GM06990 (cell line): Measurements from ENCODE around the gene TUBB2B.

Source experiments
- DNase-seq: peaks from one replicate; pipeline ENCODE4 v3.0.0-alpha.2; 2011; ENCODE audit not compliant: insufficient read length; ENCODE audit errors: extremely low read depth
- H3K27me3 ChIP-seq: replicated peaks from 2 replicates; pipeline ENCODE4 v1.6.0; 2011; ENCODE audit warnings: low read length; ENCODE audit not compliant: control insufficient read depth, insufficient read depth
- H3K36me3 ChIP-seq: 2 replicates; pipeline ENCODE4 v1.5.1; 2011; ENCODE audit warnings: low read length; ENCODE audit not compliant: control insufficient read depth, insufficient read depth
- H3K4me3 ChIP-seq: replicated peaks from 2 replicates; pipeline ENCODE4 v1.5.1; 2011; ENCODE audit warnings: low read depth, mild to moderate bottlenecking, control low read depth, low read length
- TF ChIP-seq, protein P1 (sequence below): IDR thresholded peaks from 2 replicates; pipeline ENCODE4 v1.5.1; 2011; ENCODE audit warnings: low read length, control low read depth, mild to moderate bottlenecking, inconsistent platforms; ENCODE audit not compliant: insufficient read depth, poor library complexity, severe bottlenecking

Gene TUBB2B

DNA sequence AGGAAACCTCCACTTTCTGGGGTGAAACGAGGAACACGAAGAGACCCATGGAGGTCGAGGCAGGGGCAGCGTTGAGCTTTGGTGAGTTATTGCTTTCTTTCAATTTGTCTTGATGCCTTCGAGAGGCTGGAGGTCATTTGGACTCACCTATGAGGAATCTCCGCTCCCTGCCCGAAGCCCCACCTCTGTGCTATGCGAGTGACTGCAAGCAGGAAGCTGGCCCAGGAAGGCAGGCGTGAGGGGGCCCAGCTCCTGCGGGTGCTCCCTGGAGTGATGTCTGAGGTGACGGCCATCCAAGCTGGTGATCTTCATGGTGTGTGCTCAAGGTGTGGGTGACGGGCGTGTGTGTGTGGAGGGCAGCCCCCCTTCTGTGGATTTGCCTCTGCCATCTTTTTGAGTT, 44.3 kb upstream of the TUBB2B start:
- Histone ChIP-seq H3K4me3 (no peak overlapping the region), H3K36me3 (peaks cover 15% of the 10 kb centered on the region), H3K27me3 (no peaks in the 10 kb centered on the region)
- no peak for DNase-seq
- TF ChIP-seq, protein P1, sequence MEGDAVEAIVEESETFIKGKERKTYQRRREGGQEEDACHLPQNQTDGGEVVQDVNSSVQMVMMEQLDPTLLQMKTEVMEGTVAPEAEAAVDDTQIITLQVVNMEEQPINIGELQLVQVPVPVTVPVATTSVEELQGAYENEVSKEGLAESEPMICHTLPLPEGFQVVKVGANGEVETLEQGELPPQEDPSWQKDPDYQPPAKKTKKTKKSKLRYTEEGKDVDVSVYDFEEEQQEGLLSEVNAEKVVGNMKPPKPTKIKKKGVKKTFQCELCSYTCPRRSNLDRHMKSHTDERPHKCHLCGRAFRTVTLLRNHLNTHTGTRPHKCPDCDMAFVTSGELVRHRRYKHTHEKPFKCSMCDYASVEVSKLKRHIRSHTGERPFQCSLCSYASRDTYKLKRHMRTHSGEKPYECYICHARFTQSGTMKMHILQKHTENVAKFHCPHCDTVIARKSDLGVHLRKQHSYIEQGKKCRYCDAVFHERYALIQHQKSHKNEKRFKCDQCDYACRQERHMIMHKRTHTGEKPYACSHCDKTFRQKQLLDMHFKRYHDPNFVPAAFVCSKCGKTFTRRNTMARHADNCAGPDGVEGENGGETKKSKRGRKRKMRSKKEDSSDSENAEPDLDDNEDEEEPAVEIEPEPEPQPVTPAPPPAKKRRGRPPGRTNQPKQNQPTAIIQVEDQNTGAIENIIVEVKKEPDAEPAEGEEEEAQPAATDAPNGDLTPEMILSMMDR = no peak

DNA sequence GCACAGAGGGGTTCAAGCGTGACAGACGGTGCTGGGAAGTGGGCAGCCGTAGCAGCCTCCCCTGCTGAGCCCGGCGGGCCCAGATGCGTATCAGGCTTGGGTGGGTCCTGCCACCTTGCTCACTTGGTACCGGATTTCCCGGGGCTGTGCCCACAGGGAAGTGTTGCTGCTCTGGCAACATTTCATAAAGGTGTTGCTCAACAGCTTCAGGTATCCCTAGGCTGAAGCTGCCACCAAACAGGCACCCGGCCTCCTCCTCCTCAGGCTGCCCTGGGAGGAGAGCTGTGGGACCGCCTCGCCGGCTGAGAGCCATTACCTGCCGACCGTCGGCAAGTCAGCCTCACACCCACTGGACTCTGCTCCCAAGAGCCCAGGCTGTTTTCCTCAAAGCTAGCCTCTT, 42.8 kb upstream of the TUBB2B start:
- Histone ChIP-seq H3K4me3 (no peak overlapping the region), H3K27me3 (no peaks in the 10 kb centered on the region), H3K36me3 (peaks cover 18% of the 10 kb centered on the region)
- DNase-seq = no peak
- TF ChIP-seq, protein P1 = no peak

DNA sequence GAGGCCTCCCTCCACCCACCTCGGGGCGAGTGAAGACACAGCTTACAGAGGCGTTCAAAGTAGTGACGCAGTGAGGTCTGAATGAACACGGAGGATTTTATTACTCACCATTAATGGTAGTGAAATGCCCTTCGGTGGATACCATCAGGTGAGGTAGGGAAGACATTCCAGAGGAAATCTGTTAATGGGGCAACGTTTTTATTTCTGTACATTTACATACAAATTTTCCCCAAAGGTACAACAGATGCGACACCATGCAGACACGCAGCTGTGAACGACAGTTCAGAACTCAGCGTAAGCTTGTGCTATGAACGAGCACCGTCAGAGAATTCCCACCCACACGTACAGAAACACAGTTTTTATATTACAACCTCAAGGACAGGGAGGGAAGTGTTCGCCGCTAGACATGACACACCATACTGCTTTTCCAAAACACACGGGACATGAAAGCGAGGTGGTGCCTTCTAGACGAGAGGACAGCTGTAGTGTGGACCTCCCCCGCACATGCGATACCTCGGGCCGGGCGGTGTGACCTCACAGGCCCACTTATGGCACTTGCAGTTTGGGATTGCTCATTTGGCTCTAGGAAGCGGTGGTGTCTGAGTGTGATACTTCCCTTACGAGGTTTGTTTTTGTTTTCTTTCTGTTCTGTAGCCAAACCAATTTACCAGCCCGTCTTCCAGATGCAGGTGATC, 42.0 kb upstream of the TUBB2B start:
- Histone ChIP-seq H3K36me3 (peaks cover 20% of the 10 kb centered on the region), H3K27me3 (no peaks in the 10 kb centered on the region), H3K4me3 (no peak overlapping the region)
- TF ChIP-seq, protein P1 = no peak
- DNase-seq = no peak

DNA sequence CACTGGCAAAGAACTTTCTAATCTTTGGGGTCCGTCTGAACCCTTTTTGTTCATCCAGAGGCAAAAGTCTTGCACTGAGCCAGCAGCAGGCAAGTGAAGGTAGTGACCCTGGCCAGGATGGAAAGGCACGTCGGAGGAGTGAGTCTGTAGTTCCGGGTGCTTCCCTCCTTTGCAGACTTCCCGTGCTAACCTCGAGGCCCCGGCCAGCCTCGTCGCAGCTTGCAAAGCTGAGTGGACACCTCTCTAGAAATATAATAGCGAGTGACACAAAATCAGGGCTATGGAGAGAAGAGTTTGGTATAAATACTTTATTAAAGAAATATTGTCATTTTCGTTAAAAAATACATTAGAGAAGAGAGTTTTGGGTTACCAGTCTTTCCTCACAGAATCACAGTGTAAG, 41.2 kb upstream of the TUBB2B start:
- Histone ChIP-seq H3K27me3 (no peaks in the 10 kb centered on the region), H3K36me3 (peaks cover 25% of the 10 kb centered on the region), H3K4me3 (no peak overlapping the region)
- DNase-seq = no peak
- TF ChIP-seq, protein P1 = no peak

DNA sequence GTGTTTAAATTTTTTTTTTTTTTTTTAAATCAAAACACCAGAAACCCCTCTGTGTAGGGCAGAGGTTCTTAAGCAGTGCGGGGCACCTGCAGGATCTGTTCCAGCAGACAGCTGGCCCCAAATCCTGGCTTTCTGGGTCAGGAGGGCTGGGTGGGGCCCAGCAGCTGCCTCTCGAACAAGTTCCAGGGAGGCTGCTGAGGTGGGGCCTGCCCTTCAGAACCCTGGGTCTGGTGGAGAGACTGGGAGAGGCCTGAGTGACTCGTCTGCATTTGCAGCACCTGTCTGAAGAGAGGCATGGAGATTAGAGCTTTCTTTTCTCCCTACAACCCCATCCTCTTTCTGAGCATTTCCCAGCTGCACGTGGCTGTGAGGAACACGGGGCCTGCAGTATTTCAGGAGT, 39.7 kb upstream of the TUBB2B start:
- Histone ChIP-seq H3K27me3 (no peaks in the 10 kb centered on the region), H3K36me3 (peaks cover 27% of the 10 kb centered on the region)
- TF ChIP-seq, protein P1 = no peak

DNA sequence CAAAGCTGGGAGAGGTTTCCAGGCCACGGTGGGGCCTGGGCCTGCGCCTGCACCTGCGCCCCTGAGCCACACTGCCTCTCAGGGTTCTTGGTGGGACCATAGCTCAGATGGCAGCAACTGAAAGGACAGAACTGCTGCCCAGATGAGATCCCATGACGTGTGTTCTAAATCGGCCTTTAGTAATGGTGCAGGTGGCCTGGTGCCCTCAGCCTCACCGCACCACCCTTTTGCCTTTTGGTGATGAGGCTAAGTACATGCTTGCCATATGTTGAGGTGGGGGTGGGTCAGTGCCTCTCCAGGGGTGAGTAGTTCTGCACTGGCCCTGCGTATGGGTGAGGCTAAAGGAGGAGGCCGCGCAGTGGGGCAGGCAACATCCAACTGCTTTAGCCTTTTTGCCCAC, 38.7 kb upstream of the TUBB2B start:
- H3K27me3 ChIP-seq = no peaks in the 10 kb centered on the region
- DNase-seq = no peak
- peaks cover 21% of the 10 kb centered on the region for H3K36me3 ChIP-seq
- H3K4me3 ChIP-seq = no peak overlapping the region
- TF ChIP-seq, protein P1 = no peak

More for the DNA sequence above, 39.7 kb upstream of the TUBB2B start:
- no peak for DNase-seq
- H3K4me3 ChIP-seq = no peak overlapping the region
